Stimulated activated CD4-positive, alpha-beta T cell treated with anti-CD3 and anti-CD28 coated beads, TNF-alpha, amount 100 ng/mL, for 1 hour (primary cell): ENCODE measurements around the gene DISP3.

Experiments
- DNase-seq, 3 donors: peaks; one replicate each; pipeline ENCODE4 v3.0.0-alpha.2; 2020; ENCODE audit warnings: low read depth in 3 of 3, low spot score in 1 of 3

The DISP3 gene

GRCh38 chr1:11505591-11506538, 26.9 kb downstream of the DISP3 start:
- no peak for DNase-seq

- no peak for DNase-seq
These were observed 28.4 kb downstream of the DISP3 start for GRCh38 chr1:11507309-11507708.

GRCh38 chr1:11513681-11514080, 34.7 kb downstream of the DISP3 start:
- DNase-seq = no peak

GRCh38 chr1:11514366-11514765, 35.4 kb downstream of the DISP3 start:
- no peak for DNase-seq

GRCh38 chr1:11515368-11516300, 36.7 kb downstream of the DISP3 start:
- DNase-seq = no peak

GRCh38 chr1:11516961-11517635, 38.1 kb downstream of the DISP3 start:
- DNase-seq = no peak

GRCh38 chr1:11518016-11518701, 39.2 kb downstream of the DISP3 start:
- no peak for DNase-seq

- DNase-seq = no peak
These were observed 40.1 kb downstream of the DISP3 start for GRCh38 chr1:11518791-11519628.

GRCh38 chr1:11519629-11520031, 40.7 kb downstream of the DISP3 start:
- DNase-seq = no peak

- no peak for DNase-seq
These were observed 41.7 kb downstream of the DISP3 start for GRCh38 chr1:11520531-11521233.

- no peak for DNase-seq
These were observed 42.8 kb downstream of the DISP3 start for GRCh38 chr1:11521582-11522399.

- no peak for DNase-seq
These were observed 43.7 kb downstream of the DISP3 start for GRCh38 chr1:11522400-11523235.

GRCh38 chr1:11523261-11523660, 44.3 kb downstream of the DISP3 start:
- no peak for DNase-seq

GRCh38 chr1:11523746-11524464, 45.0 kb downstream of the DISP3 start:
- no peak for DNase-seq

GRCh38 chr1:11524465-11525150, 45.7 kb downstream of the DISP3 start:
- no peak for DNase-seq

GRCh38 chr1:11525151-11525505, 46.2 kb downstream of the DISP3 start:
- no peak for DNase-seq
